HUES64 (cell line): ENCODE data around the gene CEP70.
"Not testable (repeated sequence)": the region's sequence is repeated elsewhere in the genome, so short reads cannot be mapped to it uniquely, and the experiment has no call there.

Experiments
- H3K27ac ChIP-seq: 2 replicates; pipeline ENCODE4 v1.7.0; 2013; ENCODE audit warnings: low read depth, low read length, inconsistent platforms
- H3K27me3 ChIP-seq: 2 replicates; pipeline ENCODE4 v1.6.1; 2013; ENCODE audit warnings: mild to moderate bottlenecking, low read length; ENCODE audit not compliant: insufficient read depth
- H3K36me3 ChIP-seq: 2 replicates; pipeline ENCODE4 v1.6.1; 2013; ENCODE audit warnings: mild to moderate bottlenecking, low read length; ENCODE audit not compliant: insufficient read depth
- H3K4me1 ChIP-seq: 2 replicates; pipeline ENCODE4 v1.6.1; 2013; ENCODE audit warnings: mild to moderate bottlenecking, low read length, moderate library complexity; ENCODE audit not compliant: insufficient read depth
- H3K4me3 ChIP-seq: 2 replicates; pipeline ENCODE4 v1.5.1; 2013; ENCODE audit warnings: mild to moderate bottlenecking, low read length, moderate library complexity
- H3K9ac ChIP-seq: 2 replicates; pipeline ENCODE4 v1.6.1; 2013; ENCODE audit warnings: mild to moderate bottlenecking, low read depth, low read length
- H3K9me3 ChIP-seq: 2 replicates; pipeline ENCODE4 v1.6.1; 2013; ENCODE audit warnings: low read depth, low read length; ENCODE audit not compliant: insufficient read depth
- WGBS: fragments of 150-250, 120-280 bp; methylation state at CpG from one replicate; pipeline ENCODE4 v1.1.7; 2013; ENCODE audit warnings: missing lambda C conversion rate; 5-methylcytosine and 5-hydroxymethylcytosine counted together

Gene CEP70

DNA sequence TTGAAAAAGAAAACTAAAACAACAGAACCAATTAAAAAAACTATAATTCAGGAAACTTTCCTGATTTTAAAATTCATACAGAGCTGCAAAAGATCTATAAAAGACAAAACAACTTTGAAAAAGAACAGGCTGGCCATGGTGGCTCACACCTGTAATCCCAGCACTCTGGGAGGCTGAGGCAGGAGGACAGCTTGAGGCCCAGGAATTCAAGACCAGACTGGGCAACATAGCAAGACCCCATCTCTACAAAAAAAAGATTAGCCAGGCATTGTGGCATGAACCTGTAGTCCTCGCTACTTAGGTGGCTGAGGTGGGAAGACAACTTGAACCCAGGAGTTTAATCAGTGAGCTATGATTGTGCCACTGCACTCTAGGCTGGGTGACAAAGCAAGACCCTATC, 6.7 kb downstream of the CEP70 start:
- Histone ChIP-seq H3K4me3 (no peak overlapping the region), H3K36me3 (peaks cover 13% of the 10 kb centered on the region), H3K9me3 (no peaks in the 10 kb centered on the region), H3K27me3 (no peaks in the 10 kb centered on the region), H3K9ac (no peak overlapping the region), H3K4me1 (no peaks in the 10 kb centered on the region), H3K27ac (no peak overlapping the region)
- 100% methylated on average over 1 of the region's 1 CpG for WGBS

GRCh38 chr3:138578961-138579574, 15.0 kb downstream of the CEP70 start:
- Histone ChIP-seq H3K9me3 (peaks cover 2% of the 10 kb centered on the region; the same call in 1 of the 2 replicates), H3K4me3 (no peak overlapping the region), H3K27ac (no peak overlapping the region), H3K4me1 (peaks cover 15% of the 10 kb centered on the region), H3K36me3 (no peaks in the 10 kb centered on the region), H3K9ac (no peak overlapping the region), H3K27me3 (no peaks in the 10 kb centered on the region)
- WGBS, result 85% methylated on average over 5 of the region's 6 CpGs

DNA sequence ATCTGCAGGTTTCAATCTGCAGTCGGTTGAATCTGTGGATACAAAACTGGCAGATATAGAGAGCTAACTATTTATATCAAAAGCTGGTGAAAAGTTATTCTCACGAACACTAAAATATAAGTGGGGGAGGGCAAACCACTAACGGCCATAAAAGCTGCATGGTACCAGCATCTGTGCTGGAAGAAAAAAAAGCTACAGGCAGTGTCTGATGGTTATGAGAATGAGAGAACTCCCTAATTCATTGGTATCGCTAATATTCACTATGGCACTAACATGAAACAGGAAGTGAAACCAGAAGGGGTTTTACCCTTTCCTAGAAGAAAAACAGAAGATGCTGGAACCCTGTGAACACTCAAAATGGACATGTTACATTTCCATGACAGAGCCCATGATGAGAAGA, 15.9 kb downstream of the CEP70 start:
- peaks cover 12% of the 10 kb centered on the region for H3K9me3 ChIP-seq
- no peaks in the 10 kb centered on the region for H3K36me3 ChIP-seq
- no peak overlapping the region for H3K27ac ChIP-seq
- 98% methylated on average over 4 of the region's 4 CpGs for WGBS
- H3K9ac ChIP-seq, result no peak overlapping the region
- H3K4me1 ChIP-seq, result peaks cover 15% of the 10 kb centered on the region
- no peaks in the 10 kb centered on the region for H3K27me3 ChIP-seq
- no peak overlapping the region for H3K4me3 ChIP-seq

- H3K27me3 ChIP-seq, result no peaks in the 10 kb centered on the region
- WGBS, result no CpG with 5 or more reads among the region's 1 CpG
- peaks cover 17% of the 10 kb centered on the region for H3K9me3 ChIP-seq
- no peak overlapping the region for H3K9ac ChIP-seq
- H3K4me1 ChIP-seq, result no peaks in the 10 kb centered on the region
- peaks cover 13% of the 10 kb centered on the region; the same call in 1 of the 2 replicates for H3K36me3 ChIP-seq
- H3K27ac ChIP-seq, result no peak overlapping the region
- no peak overlapping the region for H3K4me3 ChIP-seq
Measured at GRCh38 chr3:138573138-138573537, 20.9 kb downstream of the CEP70 start.

DNA sequence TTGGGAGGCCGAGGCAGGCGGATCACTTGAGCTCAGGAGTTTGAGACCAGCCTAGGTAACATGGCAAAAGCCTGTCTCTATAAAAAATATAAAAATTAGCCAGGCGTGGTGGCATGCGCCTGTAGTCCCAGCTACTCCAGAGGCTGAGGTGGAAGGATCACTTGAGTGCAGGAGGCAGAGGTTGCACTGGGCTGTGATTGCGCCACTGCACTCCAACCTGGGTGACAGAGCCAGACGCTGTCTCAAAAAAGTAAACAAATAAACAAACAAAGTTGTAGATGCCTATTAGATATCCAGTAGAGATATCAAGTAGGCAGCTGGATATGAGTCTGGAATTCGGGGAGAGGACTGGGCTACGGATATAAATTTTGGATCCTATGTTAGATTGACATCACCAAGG, 24.4 kb downstream of the CEP70 start:
- 90% methylated on average over 8 of the region's 8 CpGs for WGBS
- not testable (repeated sequence) for H3K27ac ChIP-seq, H3K4me1 ChIP-seq, H3K9ac ChIP-seq, H3K27me3 ChIP-seq, H3K4me3 ChIP-seq
- Histone ChIP-seq H3K9me3 (peaks cover 17% of the 10 kb centered on the region), H3K36me3 (peaks cover 13% of the 10 kb centered on the region; the same call in 1 of the 2 replicates)

DNA sequence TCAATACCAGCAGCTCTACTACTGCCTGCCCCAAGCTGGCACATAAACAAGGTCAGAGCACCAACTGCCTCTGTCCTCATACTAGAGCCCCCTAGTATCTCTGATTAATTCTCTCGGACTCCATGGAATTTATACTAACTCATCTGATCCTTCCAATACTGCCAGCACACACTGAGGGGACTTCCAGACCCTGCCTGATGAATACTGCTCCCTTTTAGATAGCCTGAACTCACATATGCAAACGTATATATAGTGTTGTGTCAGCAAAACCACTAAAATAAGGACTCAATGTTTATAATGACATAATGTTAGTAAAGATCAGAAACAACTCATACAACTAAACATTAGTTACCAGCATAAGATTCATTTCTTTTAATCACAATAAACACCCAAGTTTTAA, 25.0 kb downstream of the CEP70 start:
- Histone ChIP-seq H3K27me3 (no peaks in the 10 kb centered on the region), H3K36me3 (peaks cover 13% of the 10 kb centered on the region; the same call in 1 of the 2 replicates), H3K9me3 (peaks cover 14% of the 10 kb centered on the region), H3K27ac (no peak overlapping the region), H3K9ac (no peak overlapping the region), H3K4me3 (no peak overlapping the region), H3K4me1 (no peaks in the 10 kb centered on the region)
- WGBS, result 97% methylated on average over 2 of the region's 2 CpGs

GRCh38 chr3:138567403-138567802, 26.7 kb downstream of the CEP70 start:
- no peaks in the 10 kb centered on the region for H3K9me3 ChIP-seq
- H3K4me1 ChIP-seq, result no peaks in the 10 kb centered on the region
- no peak overlapping the region for H3K9ac ChIP-seq
- H3K27ac ChIP-seq, result no peak overlapping the region
- no peaks in the 10 kb centered on the region for H3K27me3 ChIP-seq
- H3K36me3 ChIP-seq, result peaks cover 13% of the 10 kb centered on the region; the same call in 1 of the 2 replicates
- no peak overlapping the region for H3K4me3 ChIP-seq

DNA sequence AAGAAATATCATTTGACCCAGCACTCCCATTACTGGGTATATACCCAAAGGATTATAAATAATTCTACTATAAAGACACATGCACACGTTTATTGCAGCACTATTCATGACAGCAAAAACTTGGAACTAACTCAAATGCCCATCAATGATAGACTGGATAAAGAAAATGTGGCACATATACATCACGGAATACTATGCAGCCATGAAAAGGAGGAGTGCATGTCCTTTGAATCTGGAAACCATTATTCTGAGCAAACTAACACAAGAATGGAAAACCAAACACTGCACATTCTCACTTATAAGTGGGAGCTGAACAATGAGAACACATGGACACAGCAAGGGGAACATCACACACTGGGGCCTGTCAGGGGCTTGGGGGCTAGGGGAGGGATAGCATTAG, 27.8 kb downstream of the CEP70 start:
- not testable (repeated sequence) for H3K4me3 ChIP-seq, H3K9ac ChIP-seq, H3K4me1 ChIP-seq, H3K27me3 ChIP-seq, H3K9me3 ChIP-seq, H3K27ac ChIP-seq
- H3K36me3 ChIP-seq, result peaks cover 13% of the 10 kb centered on the region; the same call in 1 of the 2 replicates
- WGBS, result 65% methylated on average over 2 of the region's 2 CpGs

- not testable (repeated sequence) for H3K9ac ChIP-seq, H3K27me3 ChIP-seq, H3K27ac ChIP-seq, H3K36me3 ChIP-seq, H3K4me1 ChIP-seq, H3K4me3 ChIP-seq
- peaks cover 24% of the 10 kb centered on the region; the same call in 1 of the 2 replicates for H3K9me3 ChIP-seq
- WGBS, result 83% methylated on average over 1 of the region's 1 CpG
Measured at GRCh38 chr3:138562902-138563301, 31.2 kb downstream of the CEP70 start.

DNA sequence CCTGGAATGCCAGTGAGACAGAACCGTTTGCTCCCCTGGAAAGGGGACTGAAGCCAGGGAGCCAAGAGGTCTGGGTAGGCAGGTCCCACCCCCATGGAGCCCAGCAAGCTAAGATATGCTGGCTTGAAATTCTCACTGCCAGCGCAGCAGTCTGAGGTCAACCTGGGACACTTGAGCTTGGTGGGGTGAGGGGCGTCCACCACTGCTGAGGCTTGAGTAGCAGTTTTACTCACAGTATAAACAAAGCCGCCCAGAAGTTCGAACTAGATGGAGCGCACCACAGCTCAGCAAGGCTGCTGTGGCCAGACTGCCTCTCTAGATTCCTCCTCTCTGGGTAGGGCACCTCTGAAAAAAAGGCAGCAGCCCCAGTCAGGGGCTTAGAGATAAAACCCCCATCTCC, 33.6 kb downstream of the CEP70 start:
- no peaks in the 10 kb centered on the region for H3K4me1 ChIP-seq
- no peak overlapping the region for H3K4me3 ChIP-seq
- H3K27ac ChIP-seq, result no peak overlapping the region
- H3K36me3 ChIP-seq, result peaks cover 3% of the 10 kb centered on the region; the same call in 1 of the 2 replicates
- no peak overlapping the region for H3K9ac ChIP-seq
- H3K27me3 ChIP-seq, result no peaks in the 10 kb centered on the region
- WGBS, result 96% methylated on average over 6 of the region's 6 CpGs
- H3K9me3 ChIP-seq, result peaks cover 35% of the 10 kb centered on the region

DNA sequence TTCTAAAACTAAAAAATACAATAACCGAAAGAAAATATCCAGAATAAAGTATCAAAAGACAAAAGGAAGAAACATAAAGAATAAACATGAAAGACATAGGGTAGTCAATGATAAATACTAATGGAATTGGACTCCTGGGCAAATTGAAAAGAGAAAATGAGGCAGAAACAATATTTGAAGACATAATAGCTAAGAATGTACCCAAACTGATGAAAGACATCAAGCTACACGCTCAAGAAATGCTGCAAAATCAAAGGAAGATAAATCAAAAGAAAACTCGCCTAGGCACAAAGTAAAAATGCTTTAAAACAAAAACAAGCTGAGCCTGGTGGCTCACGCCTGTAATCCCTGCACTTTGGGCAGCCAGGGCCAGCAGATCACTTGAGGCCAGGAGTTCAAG, 34.9 kb downstream of the CEP70 start:
- Histone ChIP-seq H3K4me1 (no peaks in the 10 kb centered on the region), H3K9me3 (peaks cover 36% of the 10 kb centered on the region), H3K27me3 (no peaks in the 10 kb centered on the region), H3K9ac (no peak overlapping the region), H3K4me3 (no peak overlapping the region), H3K27ac (no peak overlapping the region), H3K36me3 (peaks cover 3% of the 10 kb centered on the region; the same call in 1 of the 2 replicates)
- WGBS, result 89% methylated on average over 4 of the region's 4 CpGs

- H3K9me3 ChIP-seq, result peaks cover 41% of the 10 kb centered on the region
- H3K4me3 ChIP-seq, H3K9ac ChIP-seq, H3K36me3 ChIP-seq, H3K27me3 ChIP-seq, H3K4me1 ChIP-seq, H3K27ac ChIP-seq: not testable (repeated sequence)
- 95% methylated on average over 5 of the region's 5 CpGs for WGBS
Measured at GRCh38 chr3:138554775-138555174, 39.3 kb downstream of the CEP70 start.
